Measurements from ENCODE around the gene FBLL1.

The FBLL1 gene

GRCh38 chr5:168531191-168531590 is 2.1 kb downstream of the FBLL1 start:
- TF ChIP-seq POLR2AphosphoS5 (IDR thresholded peaks at IDR 0.05; ENCODE audit: low read depth, low read length) (no peak), TAF1 (IDR thresholded peaks at IDR 0.05; ENCODE audit: borderline replicate concordance, insufficient read depth, low read length) (no peak), SIN3A (IDR thresholded peaks at IDR 0.05; ENCODE audit: borderline replicate concordance, insufficient read depth, low read length) (no peak), FOXP2 (optimal IDR thresholded peaks at IDR 0.05; ENCODE audit: borderline replicate concordance, extremely low read depth, extremely low read length, insufficient read depth) (no peak)
- TF ChIP-seq, protein P1, sequence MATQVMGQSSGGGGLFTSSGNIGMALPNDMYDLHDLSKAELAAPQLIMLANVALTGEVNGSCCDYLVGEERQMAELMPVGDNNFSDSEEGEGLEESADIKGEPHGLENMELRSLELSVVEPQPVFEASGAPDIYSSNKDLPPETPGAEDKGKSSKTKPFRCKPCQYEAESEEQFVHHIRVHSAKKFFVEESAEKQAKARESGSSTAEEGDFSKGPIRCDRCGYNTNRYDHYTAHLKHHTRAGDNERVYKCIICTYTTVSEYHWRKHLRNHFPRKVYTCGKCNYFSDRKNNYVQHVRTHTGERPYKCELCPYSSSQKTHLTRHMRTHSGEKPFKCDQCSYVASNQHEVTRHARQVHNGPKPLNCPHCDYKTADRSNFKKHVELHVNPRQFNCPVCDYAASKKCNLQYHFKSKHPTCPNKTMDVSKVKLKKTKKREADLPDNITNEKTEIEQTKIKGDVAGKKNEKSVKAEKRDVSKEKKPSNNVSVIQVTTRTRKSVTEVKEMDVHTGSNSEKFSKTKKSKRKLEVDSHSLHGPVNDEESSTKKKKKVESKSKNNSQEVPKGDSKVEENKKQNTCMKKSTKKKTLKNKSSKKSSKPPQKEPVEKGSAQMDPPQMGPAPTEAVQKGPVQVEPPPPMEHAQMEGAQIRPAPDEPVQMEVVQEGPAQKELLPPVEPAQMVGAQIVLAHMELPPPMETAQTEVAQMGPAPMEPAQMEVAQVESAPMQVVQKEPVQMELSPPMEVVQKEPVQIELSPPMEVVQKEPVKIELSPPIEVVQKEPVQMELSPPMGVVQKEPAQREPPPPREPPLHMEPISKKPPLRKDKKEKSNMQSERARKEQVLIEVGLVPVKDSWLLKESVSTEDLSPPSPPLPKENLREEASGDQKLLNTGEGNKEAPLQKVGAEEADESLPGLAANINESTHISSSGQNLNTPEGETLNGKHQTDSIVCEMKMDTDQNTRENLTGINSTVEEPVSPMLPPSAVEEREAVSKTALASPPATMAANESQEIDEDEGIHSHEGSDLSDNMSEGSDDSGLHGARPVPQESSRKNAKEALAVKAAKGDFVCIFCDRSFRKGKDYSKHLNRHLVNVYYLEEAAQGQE (IDR thresholded peaks at IDR 0.05; ENCODE audit: insufficient read depth in 1 of 2, low read depth in 2 of 2, low read length in 2 of 2) = no peak

- TF ChIP-seq TAF1 (IDR thresholded peaks at IDR 0.05; ENCODE audit: borderline replicate concordance, insufficient read depth, low read length) (no peak), SIN3A (IDR thresholded peaks at IDR 0.05; ENCODE audit: borderline replicate concordance, insufficient read depth, low read length) (no peak), POLR2AphosphoS5 (IDR thresholded peaks at IDR 0.05; ENCODE audit: low read depth, low read length) (no peak), FOXP2 (optimal IDR thresholded peaks at IDR 0.05; ENCODE audit: borderline replicate concordance, extremely low read depth, extremely low read length, insufficient read depth) (no peak)
- TF ChIP-seq, protein P1 (IDR thresholded peaks at IDR 0.05; ENCODE audit: insufficient read depth in 1 of 2, low read depth in 2 of 2, low read length in 2 of 2) = no peak
Observed at GRCh38 chr5:168531987-168532864, 3.1 kb downstream of the FBLL1 start.

DNA sequence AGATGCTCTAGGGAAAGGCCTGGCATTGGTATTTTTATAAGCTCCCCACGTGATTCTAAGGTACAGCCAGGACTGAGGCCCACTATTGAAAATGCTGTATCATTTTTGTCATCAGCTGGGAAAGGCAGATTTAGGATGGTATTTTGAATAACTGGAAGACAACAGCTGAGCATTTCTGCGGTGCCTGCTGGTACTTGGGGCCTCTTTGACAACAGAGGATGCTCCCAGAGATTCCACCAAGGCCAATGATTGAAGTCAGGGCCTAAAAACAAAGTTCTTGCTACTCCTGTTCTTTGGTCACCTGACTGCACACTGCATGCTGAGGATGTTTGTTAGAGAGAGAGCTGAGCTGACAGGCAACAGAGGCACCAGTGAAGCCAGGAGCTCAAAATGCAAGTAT is 8.1 kb downstream of the FBLL1 start:
- TF ChIP-seq FOXP2 (optimal IDR thresholded peaks at IDR 0.05; ENCODE audit: borderline replicate concordance, extremely low read depth, extremely low read length, insufficient read depth) (no peak), TAF1 (IDR thresholded peaks at IDR 0.05; ENCODE audit: borderline replicate concordance, insufficient read depth, low read length) (no peak), POLR2AphosphoS5 (IDR thresholded peaks at IDR 0.05; ENCODE audit: low read depth, low read length) (no peak), SIN3A (IDR thresholded peaks at IDR 0.05; ENCODE audit: borderline replicate concordance, insufficient read depth, low read length) (no peak)
- TF ChIP-seq, protein P1 (IDR thresholded peaks at IDR 0.05; ENCODE audit: insufficient read depth in 1 of 2, low read depth in 2 of 2, low read length in 2 of 2) = no peak

DNA sequence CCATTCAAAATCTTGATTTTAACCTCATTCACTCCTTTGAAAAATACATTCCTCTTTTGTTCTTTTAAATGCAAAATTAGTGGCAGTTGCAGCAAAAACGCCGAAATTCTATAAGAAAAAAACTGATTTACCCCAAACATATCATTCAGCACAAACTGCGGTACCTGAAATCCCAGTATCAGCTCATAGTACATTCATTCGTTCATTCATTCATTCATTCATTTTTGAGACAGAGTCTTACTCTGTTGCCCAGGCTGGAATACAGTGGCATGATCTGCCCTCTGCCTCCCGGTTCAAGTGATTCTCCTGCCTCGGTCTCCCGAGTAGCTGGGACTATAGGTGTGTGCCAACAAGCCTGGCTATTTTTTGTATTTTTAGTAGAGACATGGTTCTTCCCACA is 20.4 kb downstream of the FBLL1 start:
- no peak for TF ChIP-seq TAF1 (IDR thresholded peaks at IDR 0.05; ENCODE audit: borderline replicate concordance, insufficient read depth, low read length)
- no peak for TF ChIP-seq SIN3A (IDR thresholded peaks at IDR 0.05; ENCODE audit: borderline replicate concordance, insufficient read depth, low read length)
- TF ChIP-seq POLR2AphosphoS5 (IDR thresholded peaks at IDR 0.05; ENCODE audit: low read depth, low read length) = no peak
- TF ChIP-seq, protein P1 (IDR thresholded peaks at IDR 0.05; ENCODE audit: insufficient read depth in 1 of 2, low read depth in 2 of 2, low read length in 2 of 2) = no peak
- no peak for TF ChIP-seq FOXP2 (optimal IDR thresholded peaks at IDR 0.05; ENCODE audit: borderline replicate concordance, extremely low read depth, extremely low read length, insufficient read depth)
